IMR-90 (cell line): ENCODE results near the gene BCAR1. TPM values are rescaled to one million over a fixed set of nuclear protein-coding genes. Genes with fewer than 3 reads are reported as not detected.

Experiments
- ATAC-seq: fragments of 200-7000 bp; cut with Tn5 transposase; 2 replicates; pipeline ENCODE4 v1.9.1; 2020; ENCODE audit warnings: low read depth, mild to moderate bottlenecking, moderate library complexity
- BruUV-seq: library from RNA; stranded (reverse); fragments of 400-500 nt; replicated peaks from 2 replicates; lab custom pipeline; 2021; lab: Mats Ljungman, UMichigan
- CTCF ChIA-PET: fragments of 300-600 bp; formaldehyde crosslinking; extraction: SDS; loops from one replicate; lab custom pipeline; 2021; ENCODE audit warnings: antibody characterized with exemption; lab: Yijun Ruan, JAX
- POLR2A ChIA-PET: fragments of 300-600 bp; sonication (Branson Sonifier 250); formaldehyde crosslinking; loops from one replicate; lab custom pipeline; 2022; ENCODE audit warnings: antibody characterized with exemption; ENCODE audit not compliant: unreplicated experiment; lab: Charles Lee
- DNase-seq: peaks from one replicate; pipeline ENCODE4 v3.0.0; 2013
- H2AFZ ChIP-seq: replicated peaks from 2 replicates; pipeline ENCODE3; 2013; ENCODE audit warnings: low read length, mild to moderate bottlenecking; ENCODE audit not compliant: poor library complexity
- H2AK5ac ChIP-seq: 2 replicates; pipeline ENCODE4 v1.6.1; 2013; ENCODE audit warnings: low read depth, low read length, inconsistent platforms
- H2AK9ac ChIP-seq: replicated peaks from 2 replicates; pipeline ENCODE3; 2013; ENCODE audit warnings: mild to moderate bottlenecking, low read depth, low read length, moderate library complexity; ENCODE audit not compliant: poor library complexity
- H2BK120ac ChIP-seq: 2 replicates; pipeline ENCODE4 v1.6.1; 2013; ENCODE audit warnings: low read depth, low read length, inconsistent platforms
- H2BK15ac ChIP-seq: 3 replicates; pipeline ENCODE4 v1.6.1; 2013; ENCODE audit warnings: low read depth, low read length, inconsistent platforms
- H2BK20ac ChIP-seq: 2 replicates; pipeline ENCODE4 v1.6.1; 2013; ENCODE audit warnings: low read depth, mild to moderate bottlenecking, inconsistent platforms, low read length, moderate library complexity
- H2BK5ac ChIP-seq: 2 replicates; pipeline ENCODE4 v1.6.1; 2013; ENCODE audit warnings: mild to moderate bottlenecking, low read depth, low read length, inconsistent platforms; ENCODE audit not compliant: poor library complexity, severe bottlenecking
- H3K14ac ChIP-seq: replicated peaks from 2 replicates; pipeline ENCODE4 v1.6.1; 2013; ENCODE audit warnings: low read depth, low read length, inconsistent platforms
- H3K18ac ChIP-seq: 2 replicates; pipeline ENCODE4 v1.6.1; 2013; ENCODE audit warnings: low read depth, low read length, control low read depth
- H3K23ac ChIP-seq: 2 replicates; pipeline ENCODE4 v1.6.1; 2013; ENCODE audit warnings: low read depth, low read length, inconsistent platforms
- H3K27ac ChIP-seq: 2 replicates; pipeline ENCODE4 v1.5.1; 2013; ENCODE audit warnings: mild to moderate bottlenecking, control low read depth, low read length; ENCODE audit not compliant: insufficient read depth
- H3K27me3 ChIP-seq: 2 replicates; pipeline ENCODE4 v1.6.1; 2013; ENCODE audit warnings: low read length; ENCODE audit not compliant: control insufficient read depth, insufficient read depth
- H3K36me3 ChIP-seq: 2 replicates; pipeline ENCODE4 v1.6.1; 2013; ENCODE audit warnings: low read length, mixed read lengths; ENCODE audit not compliant: control insufficient read depth, insufficient read depth
- H3K4ac ChIP-seq: 2 replicates; pipeline ENCODE4 v1.6.1; 2013; ENCODE audit warnings: low read depth, low read length, inconsistent platforms
- H3K4me1 ChIP-seq: 2 replicates; pipeline ENCODE4 v1.6.1; 2013; ENCODE audit warnings: low read length, mixed read lengths; ENCODE audit not compliant: control insufficient read depth, insufficient read depth
- H3K4me2 ChIP-seq: 2 replicates; pipeline ENCODE4 v1.6.1; 2013; ENCODE audit warnings: low read depth, mild to moderate bottlenecking, control low read depth, low read length, moderate library complexity
- H3K4me3 ChIP-seq: 2 replicates; pipeline ENCODE4 v1.5.1; 2013; ENCODE audit warnings: low read depth, mild to moderate bottlenecking, control low read depth, low read length, moderate library complexity; ENCODE audit not compliant: insufficient read depth
- H3K56ac ChIP-seq: 2 replicates; pipeline ENCODE4 v1.6.1; 2013; ENCODE audit warnings: low read length, inconsistent platforms; ENCODE audit not compliant: insufficient read depth; ENCODE audit errors: extremely low read depth
- H3K79me1 ChIP-seq, 2 experiments: 2 replicates each; pipeline ENCODE4 v1.6.1; 2013; ENCODE audit warnings: low read length in 2 of 2, inconsistent platforms in 1 of 2, low read depth in 1 of 2
- H3K9ac ChIP-seq: 2 replicates; pipeline ENCODE4 v1.6.1; 2013; ENCODE audit warnings: low read depth, low read length, control low read depth
- H3K9me1 ChIP-seq: 2 replicates; pipeline ENCODE4 v1.6.1; 2013; ENCODE audit warnings: low read length, inconsistent platforms; ENCODE audit not compliant: insufficient read depth
- H3K9me3 ChIP-seq: 2 replicates; pipeline ENCODE4 v1.6.1; 2013; ENCODE audit warnings: low read length; ENCODE audit not compliant: control insufficient read depth, insufficient read depth
- H4K20me1 ChIP-seq: 2 replicates; pipeline ENCODE4 v1.6.1; 2013; ENCODE audit warnings: low read length, inconsistent platforms; ENCODE audit not compliant: insufficient read depth
- H4K5ac ChIP-seq: 2 replicates; pipeline ENCODE4 v1.6.1; 2013; ENCODE audit warnings: mild to moderate bottlenecking, low read depth, low read length, control low read depth
- H4K8ac ChIP-seq, 2 experiments: 2 replicates each; pipeline ENCODE4 v1.6.1; 2013; ENCODE audit warnings: low read depth in 2 of 2, low read length in 2 of 2, control low read depth in 1 of 2, inconsistent platforms in 1 of 2
- H4K91ac ChIP-seq: 2 replicates; pipeline ENCODE4 v1.6.1; 2013; ENCODE audit warnings: low read depth, low read length, inconsistent platforms; ENCODE audit not compliant: insufficient read depth
- MAZ ChIP-seq: IDR thresholded peaks from 2 replicates; pipeline ENCODE4 v1.6.1; 2012; ENCODE audit warnings: low read depth, mild to moderate bottlenecking, low read length, improper control_type of control experiment, moderate library complexity, borderline replicate concordance
- POLR2A ChIP-seq: IDR thresholded peaks from 2 replicates; pipeline ENCODE4 v1.6.1; 2012; ENCODE audit warnings: mild to moderate bottlenecking, low read depth, low read length
- WGBS, 2 experiments: methylation state at CpG; one replicate each; pipeline versions ENCODE4 v1.1.5 to v1.1.7; 2013; ENCODE audit warnings: missing lambda C conversion rate in 2 of 2; ENCODE audit not compliant: insufficient read length in 1 of 2; ENCODE audit errors: extremely low coverage in 2 of 2; 5-methylcytosine and 5-hydroxymethylcytosine counted together
- dilution Hi-C: fragments of 300-500 bp; cut with HindIII; formaldehyde crosslinking; loops from one replicate; pipeline ENCODE4 v1.14.3; 2018; ENCODE audit warnings: low sequenced_read_pairs; ENCODE audit not compliant: unreplicated experiment
- in situ Hi-C: fragments of 300-500 bp; cut with MboI; formaldehyde crosslinking; loops from 3 replicates; pipeline ENCODE4 v1.14.3; 2019; ENCODE audit warnings: low sequenced_read_pairs, inconsistent platforms, mixed read lengths
- intact Hi-C: fragments of 100-400 bp; cut with micrococcal nuclease; formaldehyde crosslinking; loops from 2 replicates; pipeline ENCODE4 v1.10.0; 2022
- polyA plus RNA-seq, 3 experiments: library from polyadenylated mRNA; depleted of rRNA; stranded (reverse); fragments of >200 nt; gene quantifications; 2 replicates each; pipeline ENCODE4 v1.2.3, GENCODE V29; 2012; ENCODE audit warnings: low replicate concordance in 1 of 3
- total RNA-seq: library from RNA; depleted of rRNA; stranded (reverse); fragments of >200 nt; gene quantifications from 2 replicates; pipeline ENCODE4 v1.2.3, GENCODE V29; 2012

BCAR1 gene
- total and polyA plus RNA-seq, 2 of the 4 experiments (the other 2 are of a cell fraction): 18.1 to 99.4 TPM

GRCh38 chr16:75248536-75249380, 2.7 kb downstream of the BCAR1 start:
- peak overlapping the region; percentile 93 for H3K27ac ChIP-seq
- peak overlapping the region; percentile 85 for H3K4ac ChIP-seq
- WGBS, 2 experiments: 92% methylated on average over 6 of the region's 17 CpGs; no CpG with 5 or more reads in 1 of the 2 experiments
- H2BK5ac ChIP-seq: peak overlapping the region; percentile 87
- DNase-seq: no peak
- intact Hi-C loops (no loop called here), dilution Hi-C loops (no loop called here), in situ Hi-C loops (no loop called here)
- no peaks in the 10 kb centered on the region for H3K27me3 ChIP-seq
- POLR2A ChIA-PET: interaction anchor here (0.5 kb wide), 1 partner anchor 146 kb away, joined by 3 read pairs; no protein-coding TSS in a partner anchor
- no peak overlapping the region for H4K5ac ChIP-seq
- no peak overlapping the region for H2AFZ ChIP-seq
- H3K18ac ChIP-seq: no peak overlapping the region
- CTCF ChIA-PET: interaction anchor here (0.6 kb wide), 1 partner anchor 1180 kb away, joined by 3 read pairs; no protein-coding TSS in a partner anchor
- H3K23ac ChIP-seq: peak overlapping the region; percentile 87
- no peak overlapping the region for H3K56ac ChIP-seq
- H4K8ac ChIP-seq: peak overlapping the region in 1 of 2 experiments; percentile 6; a peak in 1 of 4 replicates
- peak overlapping the region; percentile 72 for H3K14ac ChIP-seq
- H3K4me2 ChIP-seq: peak overlapping the region; percentile 86; the same call in 1 of the 2 replicates
- H3K4me3 ChIP-seq: no peak overlapping the region
- H3K9me3 ChIP-seq: no peaks in the 10 kb centered on the region
- peaks cover 45% of the 10 kb centered on the region for H3K9me1 ChIP-seq
- peaks cover 74% of the 10 kb centered on the region for H4K20me1 ChIP-seq
- no peak overlapping the region for H2BK20ac ChIP-seq
- peaks cover 72% of the 10 kb centered on the region for H3K4me1 ChIP-seq
- H3K79me1 ChIP-seq: peaks cover 4 to 57% of the 10 kb centered on the region in 2 experiments; a peak in 3 of 4 replicates
- no peak overlapping the region for H2BK15ac ChIP-seq
- no TSS peak for BruUV-seq
- H2BK120ac ChIP-seq: 0 out of 2 replicates have a peak overlapping the region, but pooled peaks have one; percentile 25
- peak overlapping the region; percentile 73 for H2AK9ac ChIP-seq
- peak overlapping the region; percentile 64 for H2AK5ac ChIP-seq
- TF ChIP-seq MAZ (no peak; the same call in 1 of the 2 replicates), POLR2A (peak; percentile 27; the same call in 1 of the 2 replicates)
- no peak for ATAC-seq
- peaks cover 5% of the 10 kb centered on the region; the same call in 1 of the 2 replicates for H3K36me3 ChIP-seq
- no peak overlapping the region for H4K91ac ChIP-seq
- peak overlapping the region; percentile 7; the same call in 1 of the 2 replicates for H3K9ac ChIP-seq
